ENCODE data around the gene RMRP. TPM values are rescaled to one million over a fixed set of nuclear protein-coding genes. Genes with fewer than 3 reads are reported as not detected.

Gene RMRP
- 235 and 1,738 TPM in 2 replicates for polyA plus RNA-seq (2011; rRNA removed)
- polyA minus RNA-seq (2011; rRNA and poly(A)+ RNA removed), result 13,377 and 21,567 TPM in 2 replicates

- TF ChIP-seq CTCF (IDR thresholded peaks at IDR 0.05; ENCODE audit: insufficient read depth, low read depth, low read length), result peak; percentile 36; the same call in 1 of the 2 replicates
- ChIA-PET POLR2A (interaction anchor here (0.7 to 1.8 kb wide), 3 partner anchors 33 to 71 kb away, joined by 3 to 8 read pairs (median 7); partner anchors contain the start of gene TPM2), CTCF (interaction anchor here (0.6 to 6.5 kb wide), 19 partner anchors 11 to 169 kb away, joined by 3 to 74 read pairs (median 4); partner anchors contain the start of genes CREB3, TESK1 and TLN1)
- peak within 1 kb of the TSS; percentile 69 for H3K4me3 ChIP-seq (ENCODE audit: low read depth, low read length)
- H3K36me3 ChIP-seq (ENCODE audit: control insufficient read depth, insufficient read depth, low read length), result peaks cover 3% of the 10 kb centered on the region
- peak; percentile 98 for DNase-seq (ENCODE audit: low read depth)
- no peaks in the 10 kb centered on the region for H3K27me3 ChIP-seq (ENCODE audit: control insufficient read depth, insufficient read depth, low read length)
Observed at GRCh38 chr9:35657546-35658136, at the start of gene RMRP. Gene RMRP (minus strand): TSS chr9:35658019.

GRCh38 chr9:35706951-35707350, 49.1 kb upstream of the RMRP start:
- H3K27me3 ChIP-seq (ENCODE audit: control insufficient read depth, insufficient read depth, low read length), result no peaks in the 10 kb centered on the region
- ChIA-PET POLR2A (no interaction called here), CTCF (interaction anchor here (0.6 to 16.4 kb wide), 4 partner anchors 10 to 191 kb away, joined by 3 to 177 read pairs (median 4); no protein-coding TSS in a partner anchor)
- no peak for DNase-seq (ENCODE audit: low read depth)
- peaks cover 71% of the 10 kb centered on the region for H3K36me3 ChIP-seq (ENCODE audit: control insufficient read depth, insufficient read depth, low read length)
- no peak overlapping the region for H3K4me3 ChIP-seq (ENCODE audit: low read depth, low read length)
- no peak for TF ChIP-seq CTCF (IDR thresholded peaks at IDR 0.05; ENCODE audit: insufficient read depth, low read depth, low read length)

- ChIA-PET POLR2A (no interaction called here), CTCF (interaction anchor here (0.9 to 16.4 kb wide), 3 partner anchors 9 to 84 kb away, joined by 3 to 177 read pairs (median 3); no protein-coding TSS in a partner anchor)
- Histone ChIP-seq H3K4me3 (ENCODE audit: low read depth, low read length) (no peak overlapping the region), H3K27me3 (ENCODE audit: control insufficient read depth, insufficient read depth, low read length) (no peaks in the 10 kb centered on the region), H3K36me3 (ENCODE audit: control insufficient read depth, insufficient read depth, low read length) (peaks cover 68% of the 10 kb centered on the region)
- TF ChIP-seq CTCF (IDR thresholded peaks at IDR 0.05; ENCODE audit: insufficient read depth, low read depth, low read length), result no peak
- no peak for DNase-seq (ENCODE audit: low read depth)
Observed at GRCh38 chr9:35705836-35706430, 48.1 kb upstream of the RMRP start.

- TF ChIP-seq CTCF (IDR thresholded peaks at IDR 0.05; ENCODE audit: insufficient read depth, low read depth, low read length), result no peak
- Histone ChIP-seq H3K27me3 (ENCODE audit: control insufficient read depth, insufficient read depth, low read length) (no peaks in the 10 kb centered on the region), H3K4me3 (ENCODE audit: low read depth, low read length) (no peak overlapping the region), H3K36me3 (ENCODE audit: control insufficient read depth, insufficient read depth, low read length) (peaks cover 65% of the 10 kb centered on the region)
- DNase-seq (ENCODE audit: low read depth), result no peak
- ChIA-PET CTCF (interaction anchor here (0.7 to 16.4 kb wide), 4 partner anchors 8 to 85 kb away, joined by 3 to 177 read pairs (median 3); no protein-coding TSS in a partner anchor), POLR2A (no interaction called here)
Observed at GRCh38 chr9:35705372-35705771, 47.6 kb upstream of the RMRP start.

All from BJ (cell line).